Astrocyte (in vitro differentiated cells and primary cell): ENCODE results near the gene CDNF. TPM values are rescaled to one million over a fixed set of nuclear protein-coding genes. Genes with fewer than 3 reads are reported as not detected.

Experiments used
- DNase-seq: peaks from one replicate; pipeline ENCODE4 v3.0.0-alpha.2; 2010; ENCODE audit warnings: low read depth
- FAIRE-seq: peaks from 2 replicates; lab custom pipeline; 2011; peaks lifted over from hg19 to GRCh38; lab: Jason Lieb, UNC
- H2AFZ ChIP-seq: 2 replicates; pipeline ENCODE4 v1.6.0; 2012; ENCODE audit warnings: low read depth, low read length, inconsistent platforms
- H3K27ac ChIP-seq: 2 replicates; pipeline ENCODE4 v1.5.1; 2011; ENCODE audit warnings: low read depth, low read length, inconsistent platforms
- H3K27me3 ChIP-seq: 2 replicates; pipeline ENCODE4 v1.6.0; 2011; ENCODE audit warnings: low read length, inconsistent platforms; ENCODE audit not compliant: insufficient read depth
- H3K36me3 ChIP-seq: 2 replicates; pipeline ENCODE4 v1.5.1; 2011; ENCODE audit warnings: low read length, inconsistent platforms; ENCODE audit not compliant: insufficient read depth
- H3K4me1 ChIP-seq: 2 replicates; pipeline ENCODE4 v1.5.1; 2011; ENCODE audit warnings: low read length, inconsistent platforms; ENCODE audit not compliant: insufficient read depth
- H3K4me2 ChIP-seq: 2 replicates; pipeline ENCODE4 v1.6.0; 2012; ENCODE audit warnings: low read length, inconsistent platforms
- H3K4me3 ChIP-seq: 2 replicates; pipeline ENCODE4 v1.5.1; 2011; ENCODE audit warnings: low read depth, mild to moderate bottlenecking, low read length, inconsistent platforms; ENCODE audit not compliant: insufficient read depth
- H3K79me2 ChIP-seq: 2 replicates; pipeline ENCODE4 v1.6.0; 2012; ENCODE audit warnings: mild to moderate bottlenecking, low read length, inconsistent platforms; ENCODE audit not compliant: insufficient read depth
- H3K9ac ChIP-seq: 2 replicates; pipeline ENCODE4 v1.6.0; 2012; ENCODE audit warnings: mild to moderate bottlenecking, low read length, inconsistent platforms
- H3K9me3 ChIP-seq: 2 replicates; pipeline ENCODE4 v1.5.1; 2012; ENCODE audit warnings: low read depth, mild to moderate bottlenecking, low read length, inconsistent platforms; ENCODE audit not compliant: insufficient read depth
- H4K20me1 ChIP-seq: 2 replicates; pipeline ENCODE4 v1.6.0; 2012; ENCODE audit warnings: low read length, inconsistent platforms; ENCODE audit not compliant: insufficient read depth
- H3K27ac Mint-ChIP-seq: one replicate; pipeline ENCODE4 v1.8.0; 2021; ENCODE audit warnings: mild to moderate bottlenecking, mixed read lengths; ENCODE audit not compliant: unreplicated experiment
- H3K27me3 Mint-ChIP-seq: one replicate; pipeline ENCODE4 v1.8.0; 2021; ENCODE audit warnings: low read depth, mixed read lengths; ENCODE audit not compliant: unreplicated experiment
- H3K36me3 Mint-ChIP-seq: one replicate; pipeline ENCODE4 v1.8.0; 2021; ENCODE audit warnings: low read depth, mixed read lengths; ENCODE audit not compliant: unreplicated experiment
- H3K4me1 Mint-ChIP-seq: one replicate; pipeline ENCODE4 v1.8.0; 2021; ENCODE audit warnings: low read depth, mixed read lengths; ENCODE audit not compliant: unreplicated experiment
- H3K4me3 Mint-ChIP-seq: one replicate; pipeline ENCODE4 v1.8.0; 2021; ENCODE audit warnings: mild to moderate bottlenecking, moderate library complexity, mixed read lengths; ENCODE audit not compliant: unreplicated experiment
- H3K9me3 Mint-ChIP-seq: one replicate; pipeline ENCODE4 v1.8.0; 2021; ENCODE audit warnings: mild to moderate bottlenecking, mixed read lengths; ENCODE audit not compliant: unreplicated experiment
- EZH2 ChIP-seq: IDR thresholded peaks from 2 replicates; pipeline ENCODE4 v1.6.1; 2012; ENCODE audit warnings: mild to moderate bottlenecking, low read length, inconsistent platforms; ENCODE audit not compliant: insufficient read depth
- total RNA-seq: library from RNA; stranded (reverse); gene quantifications from 2 replicates; pipeline ENCODE4 v1.2.1, GENCODE V29; 2021
- TF ChIP-seq, protein P1 (sequence below): IDR thresholded peaks from 2 replicates; pipeline ENCODE4 v1.5.1; 2011; ENCODE audit warnings: low read depth, mild to moderate bottlenecking, inconsistent platforms, low read length, moderate library complexity; ENCODE audit not compliant: insufficient read depth

Gene CDNF
- total RNA-seq, 1 donor from 2014 or later = 1.4 TPM

DNA sequence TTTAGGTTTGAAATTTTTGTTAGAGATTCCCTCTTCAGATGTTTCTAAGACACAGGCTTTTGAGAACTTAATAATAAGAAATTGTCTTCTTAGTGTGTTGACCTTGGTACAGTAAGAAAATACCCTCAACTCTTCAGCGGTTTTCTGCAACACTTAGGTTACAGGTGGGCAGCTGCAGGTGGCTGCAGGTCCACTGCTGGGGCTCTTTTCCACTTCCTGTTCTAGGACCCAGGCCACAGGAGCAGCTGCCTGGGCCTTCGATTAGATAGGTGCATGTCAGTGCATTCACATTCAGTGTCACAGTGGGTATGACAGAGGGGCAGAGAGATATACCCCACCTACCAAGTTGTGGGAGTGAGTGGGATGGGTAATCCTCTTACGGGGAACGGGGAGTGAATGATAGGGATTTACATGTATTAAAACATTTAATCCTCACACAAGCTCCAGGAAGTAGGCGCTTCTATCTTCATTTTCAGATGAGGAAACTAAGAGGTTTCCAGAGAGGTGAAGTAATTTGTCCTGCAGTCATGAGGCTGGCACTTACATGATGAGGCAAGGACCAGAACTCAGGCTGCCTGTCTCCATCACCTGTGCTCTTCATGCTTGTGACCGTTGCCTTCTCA, 20.6 kb upstream of the CDNF start:
- Mint-ChIP-seq H3K4me1 (no peaks in the 10 kb centered on the region), H3K9me3 (no peaks in the 10 kb centered on the region), H3K36me3 (peaks cover 5% of the 10 kb centered on the region), H3K27me3 (no peaks in the 10 kb centered on the region), H3K27ac (no peak overlapping the region), H3K4me3 (no peak overlapping the region)
- no peak overlapping the region for H3K4me3 ChIP-seq
- FAIRE-seq (no peak), DNase-seq (no peak)
- H2AFZ ChIP-seq = no peak overlapping the region
- no peaks in the 10 kb centered on the region for H3K4me1 ChIP-seq
- no peaks in the 10 kb centered on the region for H3K27me3 ChIP-seq
- H3K27ac ChIP-seq = no peak overlapping the region
- no peak overlapping the region for H3K4me2 ChIP-seq
- TF ChIP-seq EZH2 = no peak
- TF ChIP-seq, protein P1, sequence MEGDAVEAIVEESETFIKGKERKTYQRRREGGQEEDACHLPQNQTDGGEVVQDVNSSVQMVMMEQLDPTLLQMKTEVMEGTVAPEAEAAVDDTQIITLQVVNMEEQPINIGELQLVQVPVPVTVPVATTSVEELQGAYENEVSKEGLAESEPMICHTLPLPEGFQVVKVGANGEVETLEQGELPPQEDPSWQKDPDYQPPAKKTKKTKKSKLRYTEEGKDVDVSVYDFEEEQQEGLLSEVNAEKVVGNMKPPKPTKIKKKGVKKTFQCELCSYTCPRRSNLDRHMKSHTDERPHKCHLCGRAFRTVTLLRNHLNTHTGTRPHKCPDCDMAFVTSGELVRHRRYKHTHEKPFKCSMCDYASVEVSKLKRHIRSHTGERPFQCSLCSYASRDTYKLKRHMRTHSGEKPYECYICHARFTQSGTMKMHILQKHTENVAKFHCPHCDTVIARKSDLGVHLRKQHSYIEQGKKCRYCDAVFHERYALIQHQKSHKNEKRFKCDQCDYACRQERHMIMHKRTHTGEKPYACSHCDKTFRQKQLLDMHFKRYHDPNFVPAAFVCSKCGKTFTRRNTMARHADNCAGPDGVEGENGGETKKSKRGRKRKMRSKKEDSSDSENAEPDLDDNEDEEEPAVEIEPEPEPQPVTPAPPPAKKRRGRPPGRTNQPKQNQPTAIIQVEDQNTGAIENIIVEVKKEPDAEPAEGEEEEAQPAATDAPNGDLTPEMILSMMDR = no peak
- no peaks in the 10 kb centered on the region for H4K20me1 ChIP-seq
- H3K9ac ChIP-seq = no peak overlapping the region
- H3K9me3 ChIP-seq = no peaks in the 10 kb centered on the region
- H3K79me2 ChIP-seq = no peaks in the 10 kb centered on the region
- peaks cover 3% of the 10 kb centered on the region for H3K36me3 ChIP-seq

DNA sequence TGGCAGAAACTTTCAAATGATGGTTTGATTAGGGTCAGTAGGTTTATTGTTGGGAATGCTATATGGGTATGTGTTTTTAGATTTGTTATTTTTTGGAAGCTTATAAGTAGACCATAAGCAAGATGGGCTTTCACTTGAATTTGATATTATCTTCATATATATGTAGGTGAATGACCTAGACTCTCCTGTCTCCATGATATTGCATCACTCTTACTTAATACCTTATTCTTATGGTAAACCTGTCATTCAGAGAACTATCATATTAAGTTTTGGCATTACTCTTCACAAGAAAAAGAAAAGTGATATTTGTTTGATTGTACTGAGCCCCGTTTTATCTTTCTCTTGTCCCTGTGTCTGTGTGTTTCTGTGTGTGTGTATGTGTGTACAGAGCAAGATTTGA, 17.6 kb upstream of the CDNF start:
- no peak overlapping the region for H3K4me2 ChIP-seq
- H3K4me3 ChIP-seq = no peak overlapping the region
- H3K4me3 Mint-ChIP-seq = no peak overlapping the region
- no peaks in the 10 kb centered on the region for H4K20me1 ChIP-seq
- H3K27me3 ChIP-seq = no peaks in the 10 kb centered on the region
- no peak overlapping the region for H3K9ac ChIP-seq
- FAIRE-seq (no peak), DNase-seq (no peak)
- H3K27ac ChIP-seq = no peak overlapping the region
- H3K4me1 Mint-ChIP-seq = no peaks in the 10 kb centered on the region
- no peak overlapping the region for H3K27ac Mint-ChIP-seq
- H3K9me3 ChIP-seq = no peaks in the 10 kb centered on the region
- H3K9me3 Mint-ChIP-seq = no peaks in the 10 kb centered on the region
- H2AFZ ChIP-seq = no peak overlapping the region
- no peaks in the 10 kb centered on the region for H3K27me3 Mint-ChIP-seq
- H3K36me3 Mint-ChIP-seq = peaks cover 5% of the 10 kb centered on the region
- peaks cover 6% of the 10 kb centered on the region for H3K36me3 ChIP-seq
- no peaks in the 10 kb centered on the region for H3K79me2 ChIP-seq
- TF ChIP-seq EZH2 = no peak
- TF ChIP-seq, protein P1 = no peak
- no peaks in the 10 kb centered on the region for H3K4me1 ChIP-seq

DNA sequence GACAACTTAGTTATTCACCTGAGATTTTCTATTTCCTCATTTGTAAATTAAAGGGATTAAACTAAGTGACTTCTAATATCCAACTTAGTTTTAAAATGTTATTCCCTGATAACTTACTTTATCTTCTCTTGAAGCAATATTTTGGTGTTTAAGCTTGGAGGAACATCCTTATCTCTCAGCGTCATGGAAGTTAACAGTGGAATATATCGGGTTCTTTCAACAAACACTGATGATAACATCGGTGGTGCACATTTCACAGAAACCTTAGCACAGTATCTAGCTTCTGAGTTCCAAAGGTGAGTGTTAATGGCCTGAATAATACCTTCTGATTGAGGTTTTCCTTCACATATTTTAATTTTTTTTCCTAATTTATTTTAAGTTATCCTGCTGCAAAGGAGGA, 14.4 kb upstream of the CDNF start:
- H3K27ac ChIP-seq = no peak overlapping the region
- no peak for FAIRE-seq
- H3K9ac ChIP-seq = no peak overlapping the region
- H3K27me3 ChIP-seq = no peaks in the 10 kb centered on the region
- no peak overlapping the region for H3K4me3 ChIP-seq
- Mint-ChIP-seq H3K36me3 (peaks cover 1% of the 10 kb centered on the region), H3K27me3 (no peaks in the 10 kb centered on the region), H3K4me1 (no peaks in the 10 kb centered on the region), H3K4me3 (no peak overlapping the region), H3K27ac (no peak overlapping the region), H3K9me3 (no peaks in the 10 kb centered on the region)
- H3K79me2 ChIP-seq = no peaks in the 10 kb centered on the region
- no peaks in the 10 kb centered on the region for H4K20me1 ChIP-seq
- peaks cover 11% of the 10 kb centered on the region for H3K36me3 ChIP-seq
- H3K4me1 ChIP-seq = no peaks in the 10 kb centered on the region
- TF ChIP-seq, protein P1 = no peak
- no peak for TF ChIP-seq EZH2
- H3K4me2 ChIP-seq = no peak overlapping the region
- no peak for DNase-seq
- no peaks in the 10 kb centered on the region for H3K9me3 ChIP-seq
- H2AFZ ChIP-seq = no peak overlapping the region
